NCI-H2227 (cell line): ENCODE results near the gene TUBA3E.
"Not testable (repeated sequence)": the region's sequence is repeated elsewhere in the genome, so short reads cannot be mapped to it uniquely, and the experiment has no call there.

Source experiments
- DNase-seq: peaks from one replicate; lab custom pipeline; 2025; ENCODE audit not compliant: unreplicated experiment; lab: John Stamatoyannopoulos, UW

The TUBA3E gene

DNA sequence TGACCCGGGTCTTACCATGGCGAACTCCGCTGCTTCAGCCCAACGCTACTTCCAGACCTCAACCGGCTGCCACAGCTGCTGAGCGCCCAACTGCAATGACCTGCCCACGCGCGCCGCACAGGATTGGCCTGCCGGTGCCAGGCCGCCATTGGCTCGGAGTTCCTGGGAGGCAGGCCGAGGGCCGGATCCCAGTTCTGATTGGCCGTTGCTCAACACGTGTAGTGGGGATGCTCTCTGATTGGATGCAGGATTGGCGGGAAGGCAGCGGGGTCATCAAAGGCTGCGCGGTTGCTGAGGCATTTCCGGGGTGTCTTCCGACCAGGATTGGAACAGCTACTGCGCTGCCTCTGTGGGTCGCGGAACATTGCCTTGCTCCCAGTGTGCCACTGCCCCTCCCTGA, at the start of gene TUBA3E:
TSS of gene TUBA3E (minus strand) at position 97 of the 400 bp plus-strand sequence. CDS start at position 18, 79 bp downstream.
- DNase-seq, result no peak

GRCh38 chr2:130246430-130246829, 48.2 kb upstream of the TUBA3E start:
- no peak for DNase-seq

GRCh38 chr2:130245976-130246375, 47.7 kb upstream of the TUBA3E start:
- no peak for DNase-seq

GRCh38 chr2:130243359-130243758, 45.1 kb upstream of the TUBA3E start:
- DNase-seq, result no peak

- no peak for DNase-seq
Measured at GRCh38 chr2:130241041-130241707, 42.9 kb upstream of the TUBA3E start.

DNA sequence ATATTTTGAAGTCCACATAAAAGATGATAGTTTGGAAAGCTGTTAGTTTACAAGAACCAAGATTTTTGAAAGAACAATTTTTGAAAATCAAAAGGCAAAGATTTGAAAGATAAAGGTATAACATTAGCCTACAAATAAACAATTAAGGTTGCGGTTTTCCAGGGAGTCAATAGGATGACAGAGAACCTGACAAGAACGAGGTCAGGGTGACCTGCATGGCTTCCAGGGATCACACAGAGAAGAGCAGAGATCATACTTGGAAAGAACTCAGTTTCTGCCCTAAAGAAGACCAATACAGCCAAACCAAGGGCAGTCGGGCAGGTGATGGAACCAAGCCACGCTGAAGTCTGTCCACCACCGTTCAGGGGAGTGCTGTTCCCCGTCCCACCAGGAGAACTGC, 41.3 kb upstream of the TUBA3E start:
- DNase-seq, result not testable (repeated sequence)

- not testable (repeated sequence) for DNase-seq
Measured at GRCh38 chr2:130233066-130233465, 34.8 kb upstream of the TUBA3E start.

DNA sequence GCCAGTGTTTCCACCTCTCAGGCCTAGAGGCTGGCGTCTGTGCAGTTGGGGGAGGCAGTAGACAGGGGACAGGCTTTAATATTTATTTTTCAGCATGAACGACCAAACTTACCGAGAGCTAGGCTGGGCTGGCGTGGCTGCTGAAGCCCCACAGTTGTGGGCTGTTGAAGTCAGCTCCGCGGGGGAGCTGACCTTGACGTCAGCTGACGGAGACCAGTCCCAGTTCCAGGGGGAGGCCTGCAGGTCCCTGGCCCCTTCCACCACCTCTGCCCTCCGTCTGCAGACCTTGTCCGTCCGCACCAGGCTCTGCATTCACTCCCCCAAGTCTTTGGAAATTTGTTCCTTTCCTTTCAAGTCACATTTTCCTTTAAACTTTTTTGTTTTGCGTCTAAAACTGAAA, 33.4 kb upstream of the TUBA3E start:
- DNase-seq, result no peak

- DNase-seq, result not testable (repeated sequence)
Measured at GRCh38 chr2:130230907-130231306, 32.7 kb upstream of the TUBA3E start.

- DNase-seq, result not testable (repeated sequence)
Measured at GRCh38 chr2:130230376-130230775, 32.1 kb upstream of the TUBA3E start.

GRCh38 chr2:130229161-130229510, 30.9 kb upstream of the TUBA3E start:
- DNase-seq, result not testable (repeated sequence)

DNA sequence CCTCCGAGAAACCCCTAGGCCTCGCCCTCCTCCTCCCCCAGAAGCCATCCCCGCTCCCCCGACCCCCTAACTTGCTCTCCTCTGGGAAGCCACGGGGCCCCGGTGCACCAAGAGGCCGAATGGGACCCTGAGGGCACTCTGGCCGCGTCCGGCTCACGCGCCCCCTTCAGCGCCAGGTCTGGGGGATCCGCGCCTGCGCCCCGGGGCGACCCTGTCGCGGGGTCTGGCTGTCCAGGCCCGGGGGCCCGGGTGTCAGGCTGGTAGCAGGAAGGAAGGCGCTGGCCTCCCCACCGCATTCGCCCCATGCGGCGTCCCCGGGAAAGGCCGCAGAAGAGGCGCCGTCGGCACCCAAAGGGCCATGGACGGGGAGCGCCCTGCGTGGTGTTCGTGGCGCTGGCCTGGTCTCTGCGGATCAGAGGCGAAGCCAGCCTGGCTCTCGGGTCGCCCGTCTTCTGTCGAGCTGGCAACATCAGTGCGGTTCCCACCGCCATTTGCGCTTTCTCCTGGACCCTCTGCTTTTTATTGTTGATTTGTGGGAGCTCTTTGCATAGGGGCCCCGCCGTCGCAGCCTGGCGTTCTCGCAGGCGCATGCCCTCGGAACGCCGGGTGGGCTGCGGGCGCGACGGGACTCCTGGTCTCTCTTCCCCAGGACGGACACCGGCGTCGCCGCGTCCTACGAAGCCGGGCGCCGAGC, 30.4 kb upstream of the TUBA3E start:
- not testable (repeated sequence) for DNase-seq

GRCh38 chr2:130228005-130228404, 29.8 kb upstream of the TUBA3E start:
- DNase-seq, result not testable (repeated sequence)

- DNase-seq, result not testable (repeated sequence)
Measured at GRCh38 chr2:130222523-130222922, 24.3 kb upstream of the TUBA3E start.

GRCh38 chr2:130220505-130220904, 22.3 kb upstream of the TUBA3E start:
- DNase-seq, result not testable (repeated sequence)

DNA sequence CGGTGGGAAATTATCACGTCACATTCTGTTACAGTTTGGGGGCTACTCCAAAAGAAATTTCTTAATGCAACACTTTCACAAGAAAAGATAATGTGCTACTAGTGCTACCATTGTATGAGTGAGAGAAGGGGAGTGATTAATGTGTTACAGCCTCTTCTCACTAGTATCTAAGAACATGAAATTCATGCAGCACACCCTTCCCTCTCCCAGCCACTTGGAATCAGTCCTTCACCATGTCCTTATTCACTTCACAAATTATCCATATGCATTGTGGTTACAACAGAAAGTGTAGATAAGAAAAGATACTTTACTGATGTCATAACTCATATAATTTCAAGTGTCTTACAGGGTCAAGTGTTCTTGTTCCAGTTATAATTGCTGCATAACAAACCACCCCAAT, 20.9 kb upstream of the TUBA3E start:
- not testable (repeated sequence) for DNase-seq

DNA sequence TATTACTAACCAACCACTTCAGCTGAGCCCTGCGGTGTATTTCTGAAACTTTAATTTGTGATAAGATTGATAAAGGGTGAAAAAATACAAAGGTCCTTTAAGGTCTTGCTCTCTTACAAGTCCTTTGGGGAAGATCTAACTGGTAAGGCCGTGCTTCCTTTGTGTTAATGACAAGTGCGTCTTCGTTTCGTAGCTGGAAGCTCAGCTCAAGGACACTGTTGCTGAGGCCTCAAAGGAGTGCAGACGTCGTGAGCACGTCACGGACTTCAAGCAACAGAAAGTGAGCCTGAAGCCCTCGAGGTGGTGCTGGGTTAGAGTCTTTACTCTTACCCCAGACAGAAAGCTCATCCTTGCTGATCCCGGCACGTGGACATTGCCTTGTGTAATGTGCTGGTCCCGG, 8.8 kb upstream of the TUBA3E start:
- DNase-seq, result not testable (repeated sequence)

DNA sequence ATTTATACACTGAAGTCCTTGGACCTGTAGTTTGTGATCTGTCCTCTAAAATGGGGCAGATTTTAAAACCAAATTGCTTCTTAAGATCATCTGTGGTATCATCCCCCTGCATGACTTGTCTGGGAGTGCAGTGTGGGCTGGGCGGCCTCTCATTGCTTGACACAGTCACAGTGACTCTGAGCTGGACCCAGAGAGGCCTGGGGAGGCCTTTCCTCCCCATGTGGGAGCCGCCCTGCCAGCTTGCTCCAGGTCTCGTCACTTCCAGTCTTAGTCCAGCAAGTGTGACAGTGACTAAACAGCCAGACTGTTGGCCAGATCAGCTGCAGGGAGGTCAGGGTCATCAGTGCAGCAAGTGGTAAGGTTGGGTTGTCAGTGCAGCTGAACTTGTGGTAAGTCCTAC, 4.9 kb upstream of the TUBA3E start:
- not testable (repeated sequence) for DNase-seq

DNA sequence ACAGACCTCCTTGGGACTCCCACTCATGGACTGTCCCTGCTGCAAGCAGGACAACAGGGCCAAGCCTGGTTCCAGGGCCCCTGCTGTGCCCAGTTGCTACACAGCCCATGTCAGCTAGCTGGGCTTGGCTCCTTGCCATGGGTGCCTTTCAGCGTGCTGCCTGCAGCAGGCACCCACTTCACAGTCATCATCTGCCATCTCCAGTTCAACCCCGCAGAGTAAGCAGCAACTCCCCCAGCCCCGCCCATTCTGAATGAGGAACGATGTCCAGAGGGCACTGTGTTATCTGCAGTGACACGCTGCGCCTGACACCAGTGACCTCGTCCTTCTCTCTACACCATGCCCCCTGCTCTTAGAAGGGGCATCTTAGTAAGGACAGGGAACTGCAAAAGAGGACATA, 4.3 kb upstream of the TUBA3E start:
- not testable (repeated sequence) for DNase-seq

DNA sequence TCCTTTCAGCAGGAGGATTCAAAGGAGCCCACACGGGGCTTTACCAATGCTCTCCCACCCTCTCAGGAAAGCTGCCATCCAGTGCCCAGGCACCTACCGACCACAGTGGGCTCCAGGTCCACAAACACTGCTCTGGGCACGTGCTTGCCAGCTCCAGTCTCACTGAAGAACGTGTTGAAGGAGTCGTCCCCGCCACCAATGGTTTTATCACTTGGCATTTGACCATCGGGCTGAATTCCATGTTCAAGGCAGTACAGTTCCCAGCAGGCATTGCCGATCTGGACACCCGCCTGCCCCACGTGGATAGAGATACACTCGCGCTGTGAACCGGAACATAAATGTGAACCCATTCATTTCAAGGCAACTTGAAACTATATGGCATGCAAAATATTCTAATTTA, 2.2 kb downstream of the TUBA3E start:
- not testable (repeated sequence) for DNase-seq

- DNase-seq, result not testable (repeated sequence)
Measured at GRCh38 chr2:130195089-130195635, 3.1 kb downstream of the TUBA3E start.

DNA sequence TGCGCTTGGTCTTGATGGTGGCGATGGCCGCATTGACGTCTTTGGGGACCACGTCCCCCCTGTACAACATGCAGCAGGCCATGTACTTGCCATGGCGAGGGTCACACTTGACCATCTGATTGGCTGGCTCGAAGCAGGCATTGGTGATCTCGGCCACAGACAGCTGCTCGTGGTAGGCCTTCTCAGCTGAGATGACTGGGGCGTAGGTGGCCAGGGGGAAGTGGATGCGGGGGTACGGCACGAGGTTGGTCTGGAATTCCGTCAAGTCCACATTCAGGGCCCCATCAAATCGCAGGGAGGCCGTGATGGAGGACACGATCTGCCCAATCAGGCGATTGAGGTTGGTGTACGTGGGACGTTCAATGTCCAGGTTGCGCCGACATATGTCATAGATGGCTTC, 4.4 kb downstream of the TUBA3E start:
- not testable (repeated sequence) for DNase-seq
